ENCODE results near the gene PLIN5.

PLIN5 gene

GRCh38 chr19:4503825-4504170 is 31.2 kb downstream of the PLIN5 start:
- DNase-seq = no peak

GRCh38 chr19:4503132-4503824 is 31.7 kb downstream of the PLIN5 start:
- DNase-seq = no peak

- no peak for DNase-seq
Measured at GRCh38 chr19:4502282-4503131, 32.5 kb downstream of the PLIN5 start.

- DNase-seq = no peak
Measured at GRCh38 chr19:4501691-4502090, 33.3 kb downstream of the PLIN5 start.

GRCh38 chr19:4500841-4501591 is 34.0 kb downstream of the PLIN5 start:
- no peak for DNase-seq

GRCh38 chr19:4499855-4500254 is 35.2 kb downstream of the PLIN5 start:
- no peak for DNase-seq

- no peak for DNase-seq
Measured at GRCh38 chr19:4499318-4499717, 35.7 kb downstream of the PLIN5 start.

GRCh38 chr19:4498694-4499093 is 36.3 kb downstream of the PLIN5 start:
- no peak for DNase-seq

GRCh38 chr19:4497770-4498389 is 37.1 kb downstream of the PLIN5 start:
- no peak for DNase-seq

- DNase-seq = no peak
Measured at GRCh38 chr19:4496304-4496703, 38.7 kb downstream of the PLIN5 start.

- DNase-seq = no peak
Measured at GRCh38 chr19:4495471-4495870, 39.6 kb downstream of the PLIN5 start.

GRCh38 chr19:4494691-4495064 is 40.3 kb downstream of the PLIN5 start:
- DNase-seq = no peak

GRCh38 chr19:4493929-4494690 is 40.9 kb downstream of the PLIN5 start:
- no peak for DNase-seq

GRCh38 chr19:4493104-4493928 is 41.7 kb downstream of the PLIN5 start:
- DNase-seq = no peak

GRCh38 chr19:4492337-4493103 is 42.5 kb downstream of the PLIN5 start:
- no peak for DNase-seq

- DNase-seq = no peak
Measured at GRCh38 chr19:4491446-4491845, 43.6 kb downstream of the PLIN5 start.

- DNase-seq = no peak
Measured at GRCh38 chr19:4488496-4488895, 46.5 kb downstream of the PLIN5 start.

- no peak for DNase-seq
Measured at GRCh38 chr19:4487572-4487971, 47.5 kb downstream of the PLIN5 start.

GRCh38 chr19:4483385-4483784 is 51.6 kb downstream of the PLIN5 start:
- no peak for DNase-seq

- DNase-seq = no peak
Measured at GRCh38 chr19:4482721-4483364, 52.2 kb downstream of the PLIN5 start.

Measured in NCI-H1436 (cell line).